IMR-90 (cell line): Measurements from ENCODE around the gene GPR173. TPM values are rescaled to one million over a fixed set of nuclear protein-coding genes. Genes with fewer than 3 reads are reported as not detected.

Experiments
- ATAC-seq: fragments of 200-7000 bp; cut with Tn5 transposase; 2 replicates; pipeline ENCODE4 v1.9.1; 2020; ENCODE audit warnings: low read depth, mild to moderate bottlenecking, moderate library complexity
- BruUV-seq: library from RNA; stranded (reverse); fragments of 400-500 nt; replicated peaks from 2 replicates; lab custom pipeline; 2021; lab: Mats Ljungman, UMichigan
- CTCF ChIA-PET: fragments of 300-600 bp; formaldehyde crosslinking; extraction: SDS; loops from one replicate; lab custom pipeline; 2021; ENCODE audit warnings: antibody characterized with exemption; lab: Yijun Ruan, JAX
- POLR2A ChIA-PET: fragments of 300-600 bp; sonication (Branson Sonifier 250); formaldehyde crosslinking; loops from one replicate; lab custom pipeline; 2022; ENCODE audit warnings: antibody characterized with exemption; ENCODE audit not compliant: unreplicated experiment; lab: Charles Lee
- DNase-seq: peaks from one replicate; pipeline ENCODE4 v3.0.0; 2013
- H2AFZ ChIP-seq: replicated peaks from 2 replicates; pipeline ENCODE3; 2013; ENCODE audit warnings: low read length, mild to moderate bottlenecking; ENCODE audit not compliant: poor library complexity
- H2AK5ac ChIP-seq: 2 replicates; pipeline ENCODE4 v1.6.1; 2013; ENCODE audit warnings: low read depth, low read length, inconsistent platforms
- H2AK9ac ChIP-seq: replicated peaks from 2 replicates; pipeline ENCODE3; 2013; ENCODE audit warnings: mild to moderate bottlenecking, low read depth, low read length, moderate library complexity; ENCODE audit not compliant: poor library complexity
- H2BK120ac ChIP-seq: 2 replicates; pipeline ENCODE4 v1.6.1; 2013; ENCODE audit warnings: low read depth, low read length, inconsistent platforms
- H2BK15ac ChIP-seq: 3 replicates; pipeline ENCODE4 v1.6.1; 2013; ENCODE audit warnings: low read depth, low read length, inconsistent platforms
- H2BK20ac ChIP-seq: 2 replicates; pipeline ENCODE4 v1.6.1; 2013; ENCODE audit warnings: low read depth, mild to moderate bottlenecking, inconsistent platforms, low read length, moderate library complexity
- H2BK5ac ChIP-seq: 2 replicates; pipeline ENCODE4 v1.6.1; 2013; ENCODE audit warnings: mild to moderate bottlenecking, low read depth, low read length, inconsistent platforms; ENCODE audit not compliant: poor library complexity, severe bottlenecking
- H3K14ac ChIP-seq: replicated peaks from 2 replicates; pipeline ENCODE4 v1.6.1; 2013; ENCODE audit warnings: low read depth, low read length, inconsistent platforms
- H3K18ac ChIP-seq: 2 replicates; pipeline ENCODE4 v1.6.1; 2013; ENCODE audit warnings: low read depth, low read length, control low read depth
- H3K23ac ChIP-seq: 2 replicates; pipeline ENCODE4 v1.6.1; 2013; ENCODE audit warnings: low read depth, low read length, inconsistent platforms
- H3K27ac ChIP-seq: 2 replicates; pipeline ENCODE4 v1.5.1; 2013; ENCODE audit warnings: mild to moderate bottlenecking, control low read depth, low read length; ENCODE audit not compliant: insufficient read depth
- H3K27me3 ChIP-seq: 2 replicates; pipeline ENCODE4 v1.6.1; 2013; ENCODE audit warnings: low read length; ENCODE audit not compliant: control insufficient read depth, insufficient read depth
- H3K36me3 ChIP-seq: 2 replicates; pipeline ENCODE4 v1.6.1; 2013; ENCODE audit warnings: low read length, mixed read lengths; ENCODE audit not compliant: control insufficient read depth, insufficient read depth
- H3K4ac ChIP-seq: 2 replicates; pipeline ENCODE4 v1.6.1; 2013; ENCODE audit warnings: low read depth, low read length, inconsistent platforms
- H3K4me1 ChIP-seq: 2 replicates; pipeline ENCODE4 v1.6.1; 2013; ENCODE audit warnings: low read length, mixed read lengths; ENCODE audit not compliant: control insufficient read depth, insufficient read depth
- H3K4me2 ChIP-seq: 2 replicates; pipeline ENCODE4 v1.6.1; 2013; ENCODE audit warnings: low read depth, mild to moderate bottlenecking, control low read depth, low read length, moderate library complexity
- H3K4me3 ChIP-seq: 2 replicates; pipeline ENCODE4 v1.5.1; 2013; ENCODE audit warnings: low read depth, mild to moderate bottlenecking, control low read depth, low read length, moderate library complexity; ENCODE audit not compliant: insufficient read depth
- H3K56ac ChIP-seq: 2 replicates; pipeline ENCODE4 v1.6.1; 2013; ENCODE audit warnings: low read length, inconsistent platforms; ENCODE audit not compliant: insufficient read depth; ENCODE audit errors: extremely low read depth
- H3K79me1 ChIP-seq, 2 experiments: 2 replicates each; pipeline ENCODE4 v1.6.1; 2013; ENCODE audit warnings: low read length in 2 of 2, inconsistent platforms in 1 of 2, low read depth in 1 of 2
- H3K9ac ChIP-seq: 2 replicates; pipeline ENCODE4 v1.6.1; 2013; ENCODE audit warnings: low read depth, low read length, control low read depth
- H3K9me1 ChIP-seq: 2 replicates; pipeline ENCODE4 v1.6.1; 2013; ENCODE audit warnings: low read length, inconsistent platforms; ENCODE audit not compliant: insufficient read depth
- H3K9me3 ChIP-seq: 2 replicates; pipeline ENCODE4 v1.6.1; 2013; ENCODE audit warnings: low read length; ENCODE audit not compliant: control insufficient read depth, insufficient read depth
- H4K20me1 ChIP-seq: 2 replicates; pipeline ENCODE4 v1.6.1; 2013; ENCODE audit warnings: low read length, inconsistent platforms; ENCODE audit not compliant: insufficient read depth
- H4K5ac ChIP-seq: 2 replicates; pipeline ENCODE4 v1.6.1; 2013; ENCODE audit warnings: mild to moderate bottlenecking, low read depth, low read length, control low read depth
- H4K8ac ChIP-seq, 2 experiments: 2 replicates each; pipeline ENCODE4 v1.6.1; 2013; ENCODE audit warnings: low read depth in 2 of 2, low read length in 2 of 2, control low read depth in 1 of 2, inconsistent platforms in 1 of 2
- H4K91ac ChIP-seq: 2 replicates; pipeline ENCODE4 v1.6.1; 2013; ENCODE audit warnings: low read depth, low read length, inconsistent platforms; ENCODE audit not compliant: insufficient read depth
- BHLHE40 ChIP-seq: fragments of 150-350 bp; IDR thresholded peaks from 2 replicates; pipeline ENCODE4 v1.6.1; 2016; ENCODE audit warnings: mild to moderate bottlenecking, low read depth, low read length
- CEBPB ChIP-seq: IDR thresholded peaks from 2 replicates; pipeline ENCODE4 v1.6.1; 2012; ENCODE audit warnings: low read depth, low read length, improper control_type of control experiment
- CHD1 ChIP-seq: IDR thresholded peaks from 2 replicates; pipeline ENCODE4 v1.6.1; 2012; ENCODE audit warnings: low read depth, low read length, improper control_type of control experiment
- FOS ChIP-seq: fragments of 150-350 bp; IDR thresholded peaks from 2 replicates; pipeline ENCODE4 v1.6.1; 2016; ENCODE audit warnings: low read depth, low read length
- MAFK ChIP-seq: IDR thresholded peaks from 2 replicates; pipeline ENCODE4 v1.6.1; 2012; ENCODE audit warnings: low read depth, low read length, improper control_type of control experiment
- MAZ ChIP-seq: IDR thresholded peaks from 2 replicates; pipeline ENCODE4 v1.6.1; 2012; ENCODE audit warnings: low read depth, mild to moderate bottlenecking, low read length, improper control_type of control experiment, moderate library complexity, borderline replicate concordance
- MXI1 ChIP-seq: IDR thresholded peaks from 2 replicates; pipeline ENCODE4 v1.6.1; 2012; ENCODE audit warnings: low read depth, mild to moderate bottlenecking, low read length, moderate library complexity, borderline replicate concordance
- NFE2L2 ChIP-seq: fragments of 150-350 bp; IDR thresholded peaks from 2 replicates; pipeline ENCODE4 v1.6.1; 2016; ENCODE audit warnings: low read depth, mild to moderate bottlenecking, low read length
- POLR2A ChIP-seq: IDR thresholded peaks from 2 replicates; pipeline ENCODE4 v1.6.1; 2012; ENCODE audit warnings: mild to moderate bottlenecking, low read depth, low read length
- RAD21 ChIP-seq: IDR thresholded peaks from 2 replicates; pipeline ENCODE4 v1.6.1; 2012; ENCODE audit warnings: low read length, improper control_type of control experiment
- RCOR1 ChIP-seq: IDR thresholded peaks from 2 replicates; pipeline ENCODE4 v1.6.1; 2012; ENCODE audit warnings: mild to moderate bottlenecking, low read length, improper control_type of control experiment; ENCODE audit not compliant: insufficient replicate concordance
- RFX5 ChIP-seq: IDR thresholded peaks from 2 replicates; pipeline ENCODE4 v1.8.0; 2012; ENCODE audit warnings: low read depth, mild to moderate bottlenecking, low read length, moderate library complexity
- SMC3 ChIP-seq: fragments of 150-350 bp; IDR thresholded peaks from 2 replicates; pipeline ENCODE4 v1.6.1; 2016; ENCODE audit warnings: low read depth, mild to moderate bottlenecking, antibody characterized with exemption, low read length, moderate library complexity
- USF2 ChIP-seq: fragments of 150-350 bp; IDR thresholded peaks from 2 replicates; pipeline ENCODE4 v1.6.1; 2017; ENCODE audit warnings: mild to moderate bottlenecking, antibody characterized with exemption, low read length, low read depth
- WGBS, 2 experiments: methylation state at CpG; one replicate each; pipeline versions ENCODE4 v1.1.5 to v1.1.7; 2013; ENCODE audit warnings: missing lambda C conversion rate in 2 of 2; ENCODE audit not compliant: insufficient read length in 1 of 2; ENCODE audit errors: extremely low coverage in 2 of 2; 5-methylcytosine and 5-hydroxymethylcytosine counted together
- dilution Hi-C: fragments of 300-500 bp; cut with HindIII; formaldehyde crosslinking; loops from one replicate; pipeline ENCODE4 v1.14.3; 2018; ENCODE audit warnings: low sequenced_read_pairs; ENCODE audit not compliant: unreplicated experiment
- in situ Hi-C: fragments of 300-500 bp; cut with MboI; formaldehyde crosslinking; loops from 3 replicates; pipeline ENCODE4 v1.14.3; 2019; ENCODE audit warnings: low sequenced_read_pairs, inconsistent platforms, mixed read lengths
- intact Hi-C: fragments of 100-400 bp; cut with micrococcal nuclease; formaldehyde crosslinking; loops from 2 replicates; pipeline ENCODE4 v1.10.0; 2022
- polyA plus RNA-seq, 3 experiments: library from polyadenylated mRNA; depleted of rRNA; stranded (reverse); fragments of >200 nt; gene quantifications; 2 replicates each; pipeline ENCODE4 v1.2.3, GENCODE V29; 2012; ENCODE audit warnings: low replicate concordance in 1 of 3
- total RNA-seq: library from RNA; depleted of rRNA; stranded (reverse); fragments of >200 nt; gene quantifications from 2 replicates; pipeline ENCODE4 v1.2.3, GENCODE V29; 2012
- TF ChIP-seq, protein P1 (sequence below): conservative IDR thresholded peaks from 2 replicates; pipeline ENCODE4 v1.5.1; 2012; ENCODE audit warnings: mild to moderate bottlenecking, low read depth, low read length, improper control_type of control experiment
- TF ChIP-seq, protein P2 (sequence below): fragments of 150-350 bp; IDR thresholded peaks from 2 replicates; pipeline ENCODE4 v1.6.1; 2016; ENCODE audit warnings: low read depth, mild to moderate bottlenecking, low read length, moderate library complexity, borderline replicate concordance

GPR173 gene
- total and polyA plus RNA-seq, 2 of the 4 experiments (the other 2 are of a cell fraction), result 0.90 to 6.1 TPM

DNA sequence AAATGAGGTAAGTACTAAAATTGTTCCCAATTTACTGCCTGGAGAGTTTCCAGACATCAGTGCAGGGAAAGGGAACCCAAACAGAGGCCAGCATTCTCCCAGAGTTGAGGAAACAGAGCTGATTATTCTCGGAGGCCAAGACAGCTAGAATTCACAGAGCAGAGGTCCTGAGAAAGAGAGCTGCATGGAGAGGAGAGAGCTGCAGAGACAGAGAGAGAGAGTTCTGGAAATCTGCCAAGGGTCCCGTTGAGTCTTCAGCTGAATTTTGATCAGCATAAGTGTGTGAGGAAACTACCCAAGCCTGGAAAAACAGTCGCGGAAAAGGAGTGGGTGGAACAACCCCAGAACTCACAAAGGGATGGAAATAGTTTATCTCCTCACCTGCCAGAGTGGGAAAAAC, 43.8 kb upstream of the GPR173 start:
- no peak overlapping the region for H3K14ac ChIP-seq
- in situ Hi-C loops (no loop called here), intact Hi-C loops (no loop called here), dilution Hi-C loops (no loop called here)
- WGBS, 2 experiments, result no CpG with 5 or more reads among the region's 4 CpGs
- BruUV-seq, result no TSS peak
- H4K91ac ChIP-seq, result no peak overlapping the region
- no peak overlapping the region for H2BK20ac ChIP-seq
- no peak overlapping the region for H3K23ac ChIP-seq
- no peak overlapping the region for H3K4me2 ChIP-seq
- no peaks in the 10 kb centered on the region for H3K9me1 ChIP-seq
- H3K79me1 ChIP-seq, result no peaks in the 10 kb centered on the region
- TF ChIP-seq SMC3 (no peak), MAFK (no peak), CEBPB (no peak), RCOR1 (no peak), USF2 (no peak), POLR2A (no peak), NFE2L2 (no peak), RAD21 (no peak), FOS (no peak), MXI1 (no peak), CHD1 (no peak), MAZ (no peak), RFX5 (no peak), BHLHE40 (no peak)
- TF ChIP-seq, protein P1, sequence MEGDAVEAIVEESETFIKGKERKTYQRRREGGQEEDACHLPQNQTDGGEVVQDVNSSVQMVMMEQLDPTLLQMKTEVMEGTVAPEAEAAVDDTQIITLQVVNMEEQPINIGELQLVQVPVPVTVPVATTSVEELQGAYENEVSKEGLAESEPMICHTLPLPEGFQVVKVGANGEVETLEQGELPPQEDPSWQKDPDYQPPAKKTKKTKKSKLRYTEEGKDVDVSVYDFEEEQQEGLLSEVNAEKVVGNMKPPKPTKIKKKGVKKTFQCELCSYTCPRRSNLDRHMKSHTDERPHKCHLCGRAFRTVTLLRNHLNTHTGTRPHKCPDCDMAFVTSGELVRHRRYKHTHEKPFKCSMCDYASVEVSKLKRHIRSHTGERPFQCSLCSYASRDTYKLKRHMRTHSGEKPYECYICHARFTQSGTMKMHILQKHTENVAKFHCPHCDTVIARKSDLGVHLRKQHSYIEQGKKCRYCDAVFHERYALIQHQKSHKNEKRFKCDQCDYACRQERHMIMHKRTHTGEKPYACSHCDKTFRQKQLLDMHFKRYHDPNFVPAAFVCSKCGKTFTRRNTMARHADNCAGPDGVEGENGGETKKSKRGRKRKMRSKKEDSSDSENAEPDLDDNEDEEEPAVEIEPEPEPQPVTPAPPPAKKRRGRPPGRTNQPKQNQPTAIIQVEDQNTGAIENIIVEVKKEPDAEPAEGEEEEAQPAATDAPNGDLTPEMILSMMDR, result no peak
- TF ChIP-seq, protein P2, sequence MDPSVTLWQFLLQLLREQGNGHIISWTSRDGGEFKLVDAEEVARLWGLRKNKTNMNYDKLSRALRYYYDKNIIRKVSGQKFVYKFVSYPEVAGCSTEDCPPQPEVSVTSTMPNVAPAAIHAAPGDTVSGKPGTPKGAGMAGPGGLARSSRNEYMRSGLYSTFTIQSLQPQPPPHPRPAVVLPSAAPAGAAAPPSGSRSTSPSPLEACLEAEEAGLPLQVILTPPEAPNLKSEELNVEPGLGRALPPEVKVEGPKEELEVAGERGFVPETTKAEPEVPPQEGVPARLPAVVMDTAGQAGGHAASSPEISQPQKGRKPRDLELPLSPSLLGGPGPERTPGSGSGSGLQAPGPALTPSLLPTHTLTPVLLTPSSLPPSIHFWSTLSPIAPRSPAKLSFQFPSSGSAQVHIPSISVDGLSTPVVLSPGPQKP, result no peak
- no peak overlapping the region for H3K27ac ChIP-seq
- no peak overlapping the region for H3K4ac ChIP-seq
- no peak overlapping the region for H2AFZ ChIP-seq
- no peak overlapping the region for H2BK15ac ChIP-seq
- H4K20me1 ChIP-seq, result no peaks in the 10 kb centered on the region
- H3K4me3 ChIP-seq, result no peak overlapping the region
- no peak for ATAC-seq
- no peaks in the 10 kb centered on the region for H3K4me1 ChIP-seq
- H2BK120ac ChIP-seq, result no peak overlapping the region
- H2AK5ac ChIP-seq, result no peak overlapping the region
- peaks cover 12% of the 10 kb centered on the region; the same call in 1 of the 2 replicates for H3K9me3 ChIP-seq
- H3K36me3 ChIP-seq, result no peaks in the 10 kb centered on the region
- no peak overlapping the region for H3K9ac ChIP-seq
- H4K8ac ChIP-seq, result no peak overlapping the region
- no peak overlapping the region for H2BK5ac ChIP-seq
- no peak overlapping the region for H3K18ac ChIP-seq
- no peak overlapping the region for H3K56ac ChIP-seq
- H2AK9ac ChIP-seq, result no peak overlapping the region
- ChIA-PET CTCF (no interaction called here), POLR2A (no interaction called here)
- H4K5ac ChIP-seq, result no peak overlapping the region
- H3K27me3 ChIP-seq, result peaks cover 48% of the 10 kb centered on the region
- no peak for DNase-seq
